ENCODE data around the gene ZBBX.

GRCh38 chr3:167302678-167303077 is 77.4 kb downstream of the ZBBX start:
- TF ChIP-seq POLR2AphosphoS5 (IDR thresholded peaks at IDR 0.05; ENCODE audit: borderline replicate concordance, low read depth, low read length) (no peak), EZH2 (IDR thresholded peaks at IDR 0.05) (no peak)
